SK-N-DZ (cell line): Measurements from ENCODE around the gene DOC2B.
"Not testable (repeated sequence)": the region's sequence is repeated elsewhere in the genome, so short reads cannot be mapped to it uniquely, and the experiment has no call there.

Source experiments
- DNase-seq: peaks from one replicate; pipeline ENCODE4 v3.0.0-alpha.2; 2015; ENCODE audit warnings: low spot score

Gene DOC2B

GRCh38 chr17:213286-214105 lies 32.0 kb upstream of the DOC2B start:
- DNase-seq = no peak

- no peak for DNase-seq
Observed at GRCh38 chr17:210402-210801, 29.0 kb upstream of the DOC2B start.

GRCh38 chr17:208429-208828 lies 27.0 kb upstream of the DOC2B start:
- DNase-seq = no peak

- no peak for DNase-seq
Observed at GRCh38 chr17:207775-208174, 26.3 kb upstream of the DOC2B start.

- DNase-seq = no peak
Observed at GRCh38 chr17:206941-207560, 25.6 kb upstream of the DOC2B start.

GRCh38 chr17:206484-206883 lies 25.0 kb upstream of the DOC2B start:
- DNase-seq = not testable (repeated sequence)

GRCh38 chr17:205817-206216 lies 24.4 kb upstream of the DOC2B start:
- no peak for DNase-seq

- no peak for DNase-seq
Observed at GRCh38 chr17:205148-205669, 23.8 kb upstream of the DOC2B start.

- no peak for DNase-seq
Observed at GRCh38 chr17:204427-205147, 23.1 kb upstream of the DOC2B start.

- DNase-seq = no peak
Observed at GRCh38 chr17:202501-202951, 21.1 kb upstream of the DOC2B start.

GRCh38 chr17:201736-202135 lies 20.3 kb upstream of the DOC2B start:
- DNase-seq = not testable (repeated sequence)

GRCh38 chr17:201257-201656 lies 19.8 kb upstream of the DOC2B start:
- not testable (repeated sequence) for DNase-seq

GRCh38 chr17:200586-200985 lies 19.1 kb upstream of the DOC2B start:
- DNase-seq = no peak

- no peak for DNase-seq
Observed at GRCh38 chr17:199806-200545, 18.5 kb upstream of the DOC2B start.

- DNase-seq = no peak
Observed at GRCh38 chr17:199191-199604, 17.7 kb upstream of the DOC2B start.

- not testable (repeated sequence) for DNase-seq
Observed at GRCh38 chr17:198225-198624, 16.8 kb upstream of the DOC2B start.

GRCh38 chr17:197352-197751 lies 15.9 kb upstream of the DOC2B start:
- no peak for DNase-seq

GRCh38 chr17:194828-195602 lies 13.6 kb upstream of the DOC2B start:
- DNase-seq = no peak

GRCh38 chr17:193841-194806 lies 12.7 kb upstream of the DOC2B start:
- peak; percentile 82 for DNase-seq

- DNase-seq = no peak
Observed at GRCh38 chr17:193426-193810, 12.0 kb upstream of the DOC2B start.
